Kidney epithelial cell (primary cell): ENCODE measurements around the gene PUM1. TPM values are rescaled to one million over a fixed set of nuclear protein-coding genes. Genes with fewer than 3 reads are reported as not detected.
"Not testable (repeated sequence)": the region's sequence is repeated elsewhere in the genome, so short reads cannot be mapped to it uniquely, and the experiment has no call there.

Source experiments
- DNase-seq: peaks from one replicate; pipeline ENCODE4 v3.0.0-alpha.2; 2010; ENCODE audit warnings: low read depth
- H3K27me3 ChIP-seq: 2 replicates; pipeline ENCODE4 v1.6.0; 2011; ENCODE audit warnings: low read length; ENCODE audit not compliant: control insufficient read depth, insufficient read depth
- H3K36me3 ChIP-seq: 2 replicates; pipeline ENCODE4 v1.5.1; 2011; ENCODE audit warnings: low read length; ENCODE audit not compliant: control insufficient read depth, insufficient read depth
- H3K4me3 ChIP-seq: 2 replicates; pipeline ENCODE4 v1.5.1; 2011; ENCODE audit warnings: low read depth, mild to moderate bottlenecking, control low read depth, low read length
- total RNA-seq: library from RNA; depleted of rRNA; stranded (reverse); fragments of >200 nt; gene quantifications from 2 replicates; pipeline ENCODE4 v1.2.3, GENCODE V29; 2015
- TF ChIP-seq, protein P1 (sequence below): IDR thresholded peaks from 2 replicates; pipeline ENCODE4 v1.5.1; 2011; ENCODE audit warnings: mild to moderate bottlenecking, moderate library complexity, low read length, control low read depth, inconsistent platforms; ENCODE audit not compliant: insufficient read depth, poor library complexity, severe bottlenecking

Gene PUM1
- total RNA-seq, 1 donor from 2014 or later = 78.1 TPM

DNA sequence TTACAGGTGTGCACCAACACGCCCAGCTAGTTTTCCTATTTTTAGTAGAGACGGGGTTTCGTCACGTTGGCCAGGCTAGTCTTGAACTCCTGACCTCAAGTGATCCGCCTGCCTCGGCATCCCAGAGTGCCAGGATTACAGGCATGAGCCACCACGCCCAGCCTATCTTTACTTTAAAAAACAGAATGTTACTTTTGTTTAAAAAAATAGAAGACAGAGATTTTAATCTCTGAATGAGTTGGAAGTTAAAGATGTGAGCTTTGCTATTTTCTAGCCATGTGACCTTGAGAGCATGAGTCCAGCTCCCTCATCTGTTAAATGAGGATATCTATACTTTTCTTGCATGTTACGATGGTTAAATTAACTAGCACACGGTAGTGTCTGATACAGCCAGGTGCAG lies 3.9 kb upstream of the PUM1 start:
- H3K36me3 ChIP-seq = no peaks in the 10 kb centered on the region
- no peak overlapping the region for H3K4me3 ChIP-seq
- TF ChIP-seq, protein P1, sequence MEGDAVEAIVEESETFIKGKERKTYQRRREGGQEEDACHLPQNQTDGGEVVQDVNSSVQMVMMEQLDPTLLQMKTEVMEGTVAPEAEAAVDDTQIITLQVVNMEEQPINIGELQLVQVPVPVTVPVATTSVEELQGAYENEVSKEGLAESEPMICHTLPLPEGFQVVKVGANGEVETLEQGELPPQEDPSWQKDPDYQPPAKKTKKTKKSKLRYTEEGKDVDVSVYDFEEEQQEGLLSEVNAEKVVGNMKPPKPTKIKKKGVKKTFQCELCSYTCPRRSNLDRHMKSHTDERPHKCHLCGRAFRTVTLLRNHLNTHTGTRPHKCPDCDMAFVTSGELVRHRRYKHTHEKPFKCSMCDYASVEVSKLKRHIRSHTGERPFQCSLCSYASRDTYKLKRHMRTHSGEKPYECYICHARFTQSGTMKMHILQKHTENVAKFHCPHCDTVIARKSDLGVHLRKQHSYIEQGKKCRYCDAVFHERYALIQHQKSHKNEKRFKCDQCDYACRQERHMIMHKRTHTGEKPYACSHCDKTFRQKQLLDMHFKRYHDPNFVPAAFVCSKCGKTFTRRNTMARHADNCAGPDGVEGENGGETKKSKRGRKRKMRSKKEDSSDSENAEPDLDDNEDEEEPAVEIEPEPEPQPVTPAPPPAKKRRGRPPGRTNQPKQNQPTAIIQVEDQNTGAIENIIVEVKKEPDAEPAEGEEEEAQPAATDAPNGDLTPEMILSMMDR = no peak
- no peak for DNase-seq
- H3K27me3 ChIP-seq = no peaks in the 10 kb centered on the region

GRCh38 chr1:31064718-31065309 lies 703 bp downstream of the PUM1 start:
- H3K27me3 ChIP-seq = no peaks in the 10 kb centered on the region
- H3K4me3 ChIP-seq = peak overlapping the region; percentile 69
- TF ChIP-seq, protein P1 = no peak
- no peak for DNase-seq
- H3K36me3 ChIP-seq = no peaks in the 10 kb centered on the region

GRCh38 chr1:31064111-31064717 lies 1.3 kb downstream of the PUM1 start:
- Histone ChIP-seq H3K36me3 (peaks cover under 1% of the 10 kb centered on the region), H3K4me3 (peak overlapping the region; percentile 69), H3K27me3 (no peaks in the 10 kb centered on the region)
- no peak for DNase-seq
- TF ChIP-seq, protein P1 = no peak

GRCh38 chr1:31063631-31064030 lies 1.9 kb downstream of the PUM1 start:
- peaks cover 2% of the 10 kb centered on the region for H3K36me3 ChIP-seq
- no peaks in the 10 kb centered on the region for H3K27me3 ChIP-seq
- DNase-seq = no peak
- H3K4me3 ChIP-seq = peak overlapping the region; percentile 69
- TF ChIP-seq, protein P1 = no peak

DNA sequence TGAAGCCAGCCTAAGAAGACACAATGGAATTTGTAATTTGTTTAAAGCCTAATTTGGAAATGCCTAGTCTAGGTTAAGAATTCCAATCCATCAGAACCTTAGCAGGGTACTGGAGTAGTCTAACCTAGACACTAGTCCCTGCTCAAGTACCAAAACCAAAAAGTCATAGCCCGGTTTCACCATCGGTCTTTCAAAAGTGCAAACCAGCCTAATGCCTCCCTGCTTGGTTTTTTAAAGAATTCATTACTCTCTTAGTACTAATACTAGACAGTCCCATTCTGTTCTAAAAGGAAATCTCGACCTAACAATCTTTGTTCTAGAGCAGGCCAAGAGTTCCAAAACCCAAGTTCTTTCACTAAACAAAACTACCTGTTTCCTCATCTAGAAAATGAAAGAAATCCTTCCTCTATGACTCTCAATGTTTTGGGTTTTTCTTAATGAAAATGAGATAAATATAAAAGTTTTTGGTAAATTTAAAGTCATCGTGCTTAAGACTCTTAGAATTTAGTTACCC lies 2.6 kb downstream of the PUM1 start:
- Histone ChIP-seq H3K36me3 (peaks cover 2% of the 10 kb centered on the region), H3K27me3 (no peaks in the 10 kb centered on the region), H3K4me3 (peak overlapping the region; percentile 69)
- TF ChIP-seq, protein P1 = no peak
- no peak for DNase-seq

- peak overlapping the region; percentile 69 for H3K4me3 ChIP-seq
- not testable (repeated sequence) for H3K36me3 ChIP-seq
Measured at GRCh38 chr1:31062162-31062866, 3.2 kb downstream of the PUM1 start.

More at GRCh38 chr1:31062162-31062866, 3.2 kb downstream of the PUM1 start:
- not testable (repeated sequence) for DNase-seq, H3K27me3 ChIP-seq
